Activated CD8-positive, alpha-beta memory T cell treated with anti-CD3 and anti-CD28 coated beads for 4 hours (primary cell): ENCODE measurements around the gene DUS3L.
"Not testable (repeated sequence)": the region's sequence is repeated elsewhere in the genome, so short reads cannot be mapped to it uniquely, and the experiment has no call there.

Source experiments
- DNase-seq, 2 donors: peaks; one replicate each; pipeline ENCODE4 v3.0.0-alpha.2; 2020; ENCODE audit warnings: low read depth in 2 of 2

Gene DUS3L

DNA sequence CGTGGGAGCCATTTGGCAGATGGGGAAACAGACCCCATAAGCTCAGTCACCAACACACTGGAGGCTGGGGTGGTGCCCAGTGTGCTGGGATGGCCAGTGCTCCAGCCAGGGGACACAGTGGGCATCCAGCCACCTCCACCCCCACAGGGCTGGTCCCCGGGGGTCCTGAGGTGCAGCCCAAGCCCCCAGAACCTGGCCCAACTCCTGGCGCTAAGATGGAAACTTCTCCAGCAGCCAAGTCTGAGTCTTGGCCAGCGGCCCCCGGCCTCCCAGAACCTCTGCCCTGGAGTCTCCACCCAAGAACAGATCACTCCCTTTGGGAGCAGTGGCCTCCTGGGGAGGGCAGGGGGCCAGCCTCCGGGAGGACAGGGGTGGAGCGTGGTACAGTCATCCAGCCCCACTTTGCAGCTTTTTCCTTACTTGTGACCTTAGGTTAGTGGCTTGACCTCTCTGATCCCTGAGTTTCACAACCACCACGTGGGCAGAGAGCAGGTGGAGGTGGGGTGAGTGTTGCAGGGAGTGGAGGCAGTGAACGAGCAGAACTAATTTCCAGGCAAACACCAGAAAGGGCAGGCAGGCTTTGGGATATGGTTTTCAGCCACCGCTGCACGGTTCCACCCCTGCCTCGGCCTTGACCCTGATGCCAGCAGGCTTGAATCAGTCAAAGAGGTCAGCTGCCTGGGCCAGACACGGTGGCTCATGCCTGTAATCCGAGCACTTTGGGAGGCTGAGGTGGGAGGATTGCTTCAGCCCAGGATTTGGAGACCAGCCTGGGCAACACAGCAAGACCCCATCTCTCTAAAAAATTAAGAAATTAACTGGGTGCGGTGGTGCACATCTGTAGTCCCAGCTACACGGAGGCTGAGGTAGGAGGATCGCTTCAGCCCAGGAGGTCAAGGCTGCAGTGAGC, 9.7 kb upstream of the DUS3L start:
- DNase-seq: no peak

DNA sequence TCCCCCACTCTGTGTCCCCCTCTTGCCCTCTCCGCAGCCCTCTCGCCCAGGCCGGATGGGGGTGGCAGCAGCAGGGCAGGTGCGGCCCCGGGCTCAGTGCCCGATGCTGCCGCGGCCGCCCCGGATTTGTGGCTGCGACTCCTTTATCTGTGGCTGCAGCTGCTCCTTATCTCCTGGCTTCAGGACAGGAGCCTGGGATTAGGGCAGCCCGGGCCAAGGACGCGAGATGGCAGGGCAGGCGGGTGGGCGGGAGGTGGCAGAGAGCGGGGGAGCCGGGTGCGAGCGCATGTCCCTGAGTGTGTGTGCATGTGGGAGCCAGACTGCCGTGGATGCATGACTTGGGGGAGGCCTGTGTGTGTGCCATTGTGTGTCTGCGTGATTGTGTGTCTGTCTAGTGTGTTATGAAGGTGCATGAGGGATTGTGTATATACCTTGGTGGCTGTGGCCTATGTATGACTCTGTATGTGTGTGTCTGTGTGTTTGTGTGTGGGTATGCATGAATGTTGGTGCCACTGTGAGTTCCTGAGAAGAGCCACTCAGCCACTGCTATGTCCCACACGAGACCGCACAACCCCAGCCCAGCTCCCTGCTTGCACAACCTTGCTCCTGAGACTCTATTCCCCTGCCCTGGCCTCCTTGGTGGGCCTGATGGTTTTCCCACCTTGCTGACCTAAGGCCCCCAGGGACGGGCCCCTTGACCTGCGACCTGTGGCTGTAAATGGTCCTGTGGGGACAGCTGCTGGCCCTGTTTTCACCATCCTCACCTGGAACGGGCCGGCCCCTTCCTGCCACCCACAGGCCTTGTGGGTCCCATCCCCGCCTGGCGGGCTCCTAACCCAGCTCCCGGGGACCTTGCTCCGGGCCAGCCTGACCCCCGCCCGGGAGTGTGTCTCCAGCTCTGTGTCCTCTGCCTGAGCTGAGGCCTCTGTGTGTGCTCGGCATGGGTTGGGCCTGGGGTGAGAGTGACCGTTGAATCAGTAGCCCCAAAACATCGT, 8.6 kb upstream of the DUS3L start:
- no peak for DNase-seq

DNA sequence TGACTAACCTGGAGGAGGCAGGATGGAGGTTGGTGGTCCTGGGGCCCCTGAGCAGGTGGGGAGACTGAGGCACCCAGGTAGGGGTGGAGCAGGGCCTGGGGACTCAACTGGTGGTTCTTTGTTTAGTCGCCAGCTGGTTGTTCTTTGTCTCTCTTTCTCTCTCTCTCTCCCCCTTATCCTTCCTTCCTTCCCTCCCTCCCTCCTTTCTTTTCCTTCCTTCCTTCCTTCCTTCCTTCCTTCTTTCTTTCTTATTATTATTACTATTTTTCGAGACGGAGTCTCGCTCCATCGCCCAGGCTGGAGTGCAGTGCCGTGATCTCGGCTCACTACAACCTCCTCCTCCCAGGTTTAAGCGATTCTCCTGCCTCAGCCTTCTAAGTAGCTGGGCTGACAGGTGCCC, 7.3 kb upstream of the DUS3L start:
- no peak for DNase-seq

DNA sequence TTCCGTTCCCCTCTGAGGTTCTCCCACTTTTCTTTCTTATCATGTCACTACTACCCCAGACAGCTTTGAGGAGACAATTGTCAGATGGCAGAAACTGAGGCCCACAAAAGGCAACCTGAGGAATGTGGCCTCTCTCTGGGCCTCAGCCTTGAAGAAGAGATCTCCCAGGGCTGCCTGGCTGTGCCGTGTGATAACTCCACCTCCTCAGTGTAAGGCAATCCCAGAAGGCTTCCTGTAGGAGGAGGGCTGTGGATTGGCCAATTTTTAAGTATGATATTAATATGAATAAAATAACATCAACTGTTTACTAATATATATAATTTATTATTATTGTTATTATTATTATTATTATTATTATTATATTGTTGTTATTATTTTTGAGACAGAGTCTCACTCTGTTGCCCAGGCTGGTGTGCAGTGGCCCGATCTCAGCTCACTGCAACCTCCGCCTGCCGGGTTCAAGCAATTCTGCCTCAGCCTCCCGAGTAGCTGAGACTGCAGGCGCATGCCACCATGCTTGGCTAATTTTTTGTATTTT, 4.5 kb upstream of the DUS3L start:
- no peak for DNase-seq

DNA sequence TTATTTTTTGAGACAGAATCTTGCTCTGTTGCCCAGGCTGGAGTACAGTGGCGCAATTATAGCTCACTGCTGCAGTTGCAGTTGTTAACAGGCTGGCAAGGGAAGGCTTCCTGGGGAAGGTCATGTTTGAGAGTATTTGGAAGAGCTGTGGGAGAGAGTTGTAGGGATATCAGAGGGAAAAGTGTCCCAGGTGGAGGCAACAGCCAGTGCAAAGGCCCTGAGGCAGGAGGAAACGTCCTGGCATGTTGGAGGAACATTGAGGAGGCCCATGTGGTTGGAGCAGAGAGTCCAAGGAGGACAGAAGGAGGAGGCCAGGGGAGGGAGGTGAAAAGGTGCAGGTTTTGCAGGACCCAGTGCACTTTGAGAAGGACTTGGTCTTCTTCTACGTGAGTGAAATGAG, 2.2 kb upstream of the DUS3L start:
- no peak for DNase-seq

DNA sequence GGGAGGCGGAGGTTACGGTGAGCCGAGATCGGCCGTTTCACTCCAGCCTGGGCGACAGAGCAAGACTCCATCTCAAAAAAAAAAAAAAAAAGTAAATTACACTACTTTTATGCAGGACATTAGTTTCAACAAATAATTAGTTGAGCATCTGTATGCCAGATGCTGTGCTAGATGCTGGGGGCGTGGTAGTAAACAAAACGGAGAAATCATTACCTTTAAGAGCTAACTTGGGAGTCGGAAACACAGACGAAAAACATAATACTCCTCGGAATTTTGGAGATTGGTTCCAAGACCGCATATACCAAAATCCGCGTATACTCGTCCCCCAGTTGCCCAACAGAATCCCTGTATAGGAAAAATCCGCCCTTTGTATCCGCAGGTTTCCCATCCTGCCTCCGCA, 1.3 kb upstream of the DUS3L start:
- no peak for DNase-seq

DNA sequence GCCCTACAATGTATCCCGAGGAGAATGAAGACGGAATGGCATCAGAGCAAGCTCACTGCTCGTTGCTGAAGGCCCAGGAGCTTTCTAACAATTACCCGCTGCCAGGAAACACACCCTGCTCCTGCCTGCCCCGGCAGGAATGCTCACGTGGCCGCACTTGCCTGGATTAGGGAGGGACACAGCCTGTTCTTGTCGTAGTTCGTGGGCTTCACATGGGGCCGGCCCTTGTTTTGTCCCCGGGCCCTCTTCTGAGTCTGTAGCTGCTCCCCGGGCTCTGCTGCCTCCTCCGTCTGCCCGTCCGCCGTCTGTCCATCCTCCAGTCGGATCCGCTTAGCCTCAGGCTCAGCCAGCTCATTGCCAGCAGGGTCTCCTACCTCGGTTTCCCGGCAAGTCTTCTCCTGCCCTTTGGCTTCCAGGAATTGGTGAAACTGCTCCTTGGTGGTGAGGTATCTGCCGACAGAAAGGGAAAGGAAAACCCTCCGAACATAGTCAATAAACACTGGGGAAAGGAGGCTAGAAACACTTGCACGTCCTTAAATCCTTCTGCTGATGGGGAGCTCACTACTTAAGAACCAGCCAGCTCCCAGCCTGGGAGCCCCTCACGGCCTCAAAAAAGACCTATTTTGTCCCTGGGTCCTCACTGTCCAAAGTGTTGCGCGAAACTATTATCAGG, 941 bp downstream of the DUS3L start:
- DNase-seq: no peak

DNA sequence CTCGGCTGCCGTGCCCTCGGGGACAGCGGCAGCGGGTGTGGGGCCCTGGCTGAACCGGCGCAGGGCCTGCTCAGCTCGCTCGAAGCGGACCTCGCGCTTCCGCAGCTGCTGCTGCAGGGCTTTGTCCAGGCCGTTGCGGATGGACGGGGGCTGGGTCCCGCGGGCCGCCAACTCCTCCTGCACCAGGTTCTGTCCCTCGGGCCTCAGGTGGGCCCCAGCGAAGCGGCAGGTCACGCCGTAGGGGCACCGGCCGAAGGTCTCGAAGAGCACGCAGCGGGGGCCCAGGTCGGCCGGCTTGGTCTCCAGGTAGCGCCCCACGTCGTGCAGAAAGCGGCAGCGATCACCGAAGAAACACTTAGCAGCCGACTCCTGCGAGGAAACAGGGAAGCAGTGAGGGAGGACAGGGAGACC, 1.6 kb downstream of the DUS3L start:
- no peak for DNase-seq

DNA sequence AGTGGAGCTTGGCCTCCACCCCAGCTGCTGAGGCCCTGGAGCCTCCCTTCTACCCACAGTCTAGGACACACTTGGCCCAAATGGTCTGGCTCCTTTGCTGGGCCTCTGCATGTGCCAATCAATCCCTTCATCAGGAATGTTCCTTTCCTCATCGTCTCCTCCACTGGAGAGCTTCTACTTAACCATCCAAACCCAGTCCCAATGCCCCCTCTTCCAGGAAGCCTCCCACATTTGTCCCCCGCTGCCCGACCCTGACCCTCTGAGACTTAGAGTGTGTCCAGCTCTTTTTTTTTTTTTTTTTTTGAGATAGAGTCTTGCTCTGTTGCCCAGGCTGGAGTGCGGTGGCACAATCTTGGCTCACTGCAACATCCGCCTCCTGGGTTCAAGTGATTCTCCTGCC, 2.5 kb downstream of the DUS3L start:
- no peak for DNase-seq

DNA sequence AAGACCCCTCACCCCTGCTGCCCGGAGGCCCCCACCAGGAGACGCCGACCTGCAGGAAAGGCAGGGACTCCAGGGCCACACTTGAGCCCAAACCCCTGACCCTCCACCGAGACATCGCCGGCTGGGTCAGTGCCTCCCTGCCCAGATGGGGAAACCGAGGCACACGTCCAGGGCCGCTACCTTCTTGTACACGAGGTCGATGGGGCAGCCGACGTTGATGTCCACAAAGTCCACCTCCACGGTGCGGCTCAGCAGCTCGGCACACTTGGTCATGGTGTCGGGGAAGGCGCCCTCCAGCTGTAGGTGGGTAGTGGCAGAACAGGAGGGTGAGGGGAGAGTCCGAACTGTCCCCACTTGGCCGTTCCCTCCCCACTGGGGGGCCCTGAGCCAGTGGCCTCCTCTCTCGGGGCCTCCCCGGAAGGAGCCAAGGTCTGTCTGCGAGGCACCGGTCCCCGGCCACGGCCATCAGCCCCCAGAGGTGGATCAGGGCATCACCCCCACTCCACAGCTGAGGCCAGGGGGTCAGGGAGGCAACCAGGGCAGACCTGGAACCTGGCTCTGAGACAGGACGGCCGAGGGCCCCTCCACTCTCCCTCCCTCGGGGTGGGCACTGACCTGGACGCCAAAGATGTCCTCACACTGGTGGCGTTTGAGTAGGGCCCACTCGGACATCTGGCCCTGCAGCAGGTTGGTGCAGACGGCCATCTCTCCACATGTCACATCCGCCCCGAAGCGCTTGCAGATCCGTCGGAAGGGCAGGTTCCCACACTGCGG, 3.4 kb downstream of the DUS3L start:
- no peak for DNase-seq

DNA sequence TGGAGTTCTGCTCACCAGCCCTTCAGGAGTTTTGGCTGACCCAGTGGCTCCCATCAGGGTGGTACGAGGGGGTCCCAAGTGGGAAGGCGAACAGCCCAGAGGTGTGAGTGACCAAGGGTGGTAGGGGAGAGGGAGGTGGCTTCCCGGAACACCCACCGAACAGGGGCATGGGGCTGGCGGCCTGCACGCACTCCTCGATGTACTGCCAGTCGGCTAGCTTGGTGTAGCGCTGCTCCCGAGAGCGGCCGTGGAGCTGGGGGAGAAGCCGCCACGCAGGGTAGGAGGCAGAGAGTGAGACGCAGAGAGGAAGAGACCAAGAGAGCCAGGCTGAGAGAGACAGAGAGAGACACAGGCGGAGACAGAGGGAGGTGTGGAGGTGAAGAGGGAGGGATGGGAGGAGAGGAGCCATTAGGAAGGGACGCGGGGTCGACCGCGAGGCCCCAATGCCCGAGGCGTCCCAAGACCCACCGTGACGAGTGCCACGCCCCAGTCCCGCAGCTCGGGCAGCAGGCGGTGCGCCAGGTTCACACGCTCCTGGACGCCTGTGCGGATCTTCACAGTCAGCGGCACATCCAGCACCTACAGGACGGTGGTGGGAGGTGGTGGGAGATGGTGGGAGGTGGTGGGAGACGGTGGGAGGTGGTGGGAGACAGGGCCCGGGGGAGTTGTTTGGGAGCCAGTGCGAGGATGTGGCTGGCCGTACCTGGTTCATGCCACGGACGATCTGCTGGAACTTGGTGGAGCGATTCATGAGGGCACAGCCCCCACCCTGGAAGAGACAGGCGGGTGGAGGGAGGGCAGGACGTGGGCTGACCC, 4.2 kb downstream of the DUS3L start:
- no peak for DNase-seq

DNA sequence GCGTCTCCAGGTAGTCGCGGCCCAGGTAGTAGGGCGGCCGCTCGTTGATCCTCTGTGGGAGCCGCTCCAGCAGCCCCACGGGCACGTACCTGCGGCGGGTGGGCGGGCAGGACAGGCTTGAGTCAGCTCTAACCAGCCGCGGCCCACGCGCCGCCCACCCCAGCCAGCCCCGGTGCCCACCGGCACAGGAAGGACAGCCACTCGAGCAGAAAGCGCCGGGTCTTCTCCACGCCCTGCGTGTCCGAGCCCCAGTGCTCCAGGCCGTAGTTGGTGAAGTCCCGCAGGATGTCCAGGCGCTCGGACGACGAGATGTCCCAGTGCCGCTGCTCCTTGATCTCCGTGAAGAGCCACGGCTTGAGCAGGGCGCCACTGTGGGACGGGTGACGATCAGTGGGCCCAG, 5.5 kb downstream of the DUS3L start:
- DNase-seq: no peak

DNA sequence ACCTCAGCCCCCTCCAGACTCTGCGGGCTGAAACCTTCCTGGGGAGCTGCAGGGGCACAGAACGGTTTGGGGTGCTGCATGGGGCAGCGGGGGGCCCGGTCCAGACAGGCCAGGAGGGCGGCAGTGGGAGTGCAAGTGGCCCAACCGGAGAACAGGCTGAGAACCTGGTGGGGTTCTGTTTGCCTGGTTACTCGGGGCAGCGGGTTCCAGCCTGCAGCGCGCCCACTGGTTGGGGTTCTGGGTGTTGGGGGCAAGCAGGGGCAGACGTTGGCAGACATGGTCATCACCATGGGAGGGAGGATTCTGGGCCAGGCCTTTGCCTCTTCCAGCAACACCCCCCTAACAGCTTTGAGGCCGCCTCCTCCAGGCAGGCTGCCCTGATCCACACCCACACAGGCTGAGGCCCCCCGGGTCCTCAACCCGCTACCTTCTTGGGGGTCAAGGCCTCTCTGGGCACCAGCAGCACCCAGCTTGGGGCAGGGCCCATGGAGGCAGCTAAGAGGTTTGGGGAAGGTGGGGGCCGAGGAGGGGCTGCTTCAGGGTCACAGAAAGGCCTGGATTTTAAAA, 6.3 kb downstream of the DUS3L start, which contains the start of gene PRR22:
PRR22 (minus strand) TSS at position 166 of the 567 bp plus-strand sequence; CDS start at position 80, 86 bp downstream.
- DNase-seq: no peak

DNA sequence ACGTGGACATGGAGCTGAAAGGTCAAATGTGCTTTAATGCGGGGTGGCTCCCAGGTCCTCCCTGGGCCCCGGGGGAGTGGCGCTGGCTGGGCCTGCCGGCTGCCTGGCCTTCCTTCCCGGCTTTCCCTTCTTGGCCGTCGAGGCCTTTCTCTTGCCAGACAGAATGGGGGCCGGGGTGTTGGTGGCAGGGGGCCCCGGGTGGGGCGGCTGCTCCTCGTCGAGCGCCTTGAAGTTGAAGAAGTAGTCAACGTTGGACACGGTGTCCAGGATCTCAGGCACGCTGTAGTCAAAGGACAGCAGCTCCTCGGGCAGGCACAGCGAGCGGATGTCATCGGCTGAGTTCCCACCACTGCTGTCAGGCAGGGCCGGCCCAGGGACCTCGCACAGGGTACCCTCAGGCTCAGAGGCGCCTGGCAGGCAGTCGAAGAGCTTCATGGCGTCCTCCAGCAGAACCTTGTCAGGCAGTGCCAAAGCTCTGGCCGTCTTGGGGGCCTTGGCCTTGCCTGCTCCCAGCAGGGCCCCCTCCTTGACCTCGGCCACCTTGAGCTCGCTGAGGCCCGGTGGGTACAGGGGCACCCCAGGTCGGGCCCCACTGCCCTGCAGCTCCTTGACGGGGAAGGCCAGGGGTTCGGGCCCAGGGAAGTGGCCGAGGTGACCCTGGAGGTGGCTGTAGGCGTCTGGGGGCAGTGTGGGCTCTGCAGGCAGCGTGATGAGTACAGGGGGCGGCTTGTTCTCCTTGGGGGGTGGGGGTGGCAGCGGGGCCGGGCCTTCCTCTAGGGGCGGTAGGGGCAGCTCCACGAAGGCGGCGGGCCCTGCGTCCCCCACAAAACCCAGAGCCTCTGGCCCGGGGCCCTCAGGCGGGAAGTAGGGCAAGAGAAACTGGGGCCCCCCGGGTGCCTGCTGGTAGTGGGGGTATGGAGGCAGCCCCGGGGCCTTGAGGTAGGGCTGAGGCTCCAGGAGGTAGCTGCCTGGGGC, 7.7 kb downstream of the DUS3L start:
- no peak for DNase-seq

DNA sequence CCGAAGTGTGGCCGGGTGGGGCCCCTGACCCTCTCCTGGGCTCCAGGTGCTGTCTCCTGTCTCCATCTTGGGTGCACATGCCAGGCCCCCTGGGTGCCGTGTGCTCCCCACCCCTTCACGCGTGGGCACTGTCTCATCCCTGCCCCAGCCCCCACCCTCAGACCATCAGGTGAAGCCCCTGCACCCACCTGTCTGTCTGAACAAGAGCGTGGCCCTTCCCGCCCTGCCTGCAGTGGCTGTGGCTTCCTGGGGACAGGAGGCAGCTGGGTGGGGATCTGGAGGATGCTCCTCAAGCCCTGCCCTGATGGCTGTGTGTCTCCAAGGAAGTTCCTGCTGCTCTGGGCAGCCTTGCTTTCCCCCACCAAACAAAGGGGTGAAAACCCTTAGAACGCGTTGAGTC, 8.6 kb downstream of the DUS3L start:
- DNase-seq: no peak

DNA sequence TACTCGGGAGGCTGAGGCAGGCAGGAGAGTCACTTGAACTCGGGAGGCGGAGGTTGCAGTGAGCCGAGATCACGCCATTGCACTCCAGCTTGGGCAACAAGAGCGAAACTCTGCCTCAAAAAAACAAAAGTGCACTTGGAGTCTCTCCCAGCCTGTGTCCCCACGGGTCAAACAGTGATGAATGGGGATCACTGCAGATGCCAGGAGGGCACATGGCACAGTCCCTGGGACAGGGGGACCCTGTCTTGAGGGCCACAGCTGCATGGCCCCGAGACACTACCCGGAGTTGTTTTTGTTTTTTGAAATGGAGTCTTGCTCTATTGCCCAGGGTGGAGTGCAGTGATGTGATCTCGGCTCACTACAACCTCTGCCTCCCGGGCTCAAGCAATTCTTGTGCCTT, 10.0 kb downstream of the DUS3L start:
- DNase-seq: not testable (repeated sequence)

DNA sequence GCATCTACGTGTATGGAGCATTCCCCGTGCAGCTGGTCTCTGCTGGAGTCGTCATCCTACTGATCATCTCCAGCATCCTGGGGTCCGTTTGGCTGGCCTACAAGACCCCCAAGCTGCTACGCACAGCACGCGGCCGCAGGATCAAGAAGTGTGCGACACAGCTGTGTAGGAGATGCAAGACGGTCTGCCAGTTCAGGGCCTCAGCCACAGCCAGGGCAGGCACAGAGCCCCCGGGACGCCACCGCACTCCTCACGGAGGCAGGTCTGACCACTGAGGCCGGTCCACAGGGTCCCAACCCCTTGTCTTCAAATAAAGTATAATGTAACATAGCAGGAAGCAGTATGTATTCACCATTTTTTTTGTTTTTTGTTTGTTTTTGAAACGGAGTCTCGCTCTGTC, 12.6 kb downstream of the DUS3L start:
- no peak for DNase-seq

DNA sequence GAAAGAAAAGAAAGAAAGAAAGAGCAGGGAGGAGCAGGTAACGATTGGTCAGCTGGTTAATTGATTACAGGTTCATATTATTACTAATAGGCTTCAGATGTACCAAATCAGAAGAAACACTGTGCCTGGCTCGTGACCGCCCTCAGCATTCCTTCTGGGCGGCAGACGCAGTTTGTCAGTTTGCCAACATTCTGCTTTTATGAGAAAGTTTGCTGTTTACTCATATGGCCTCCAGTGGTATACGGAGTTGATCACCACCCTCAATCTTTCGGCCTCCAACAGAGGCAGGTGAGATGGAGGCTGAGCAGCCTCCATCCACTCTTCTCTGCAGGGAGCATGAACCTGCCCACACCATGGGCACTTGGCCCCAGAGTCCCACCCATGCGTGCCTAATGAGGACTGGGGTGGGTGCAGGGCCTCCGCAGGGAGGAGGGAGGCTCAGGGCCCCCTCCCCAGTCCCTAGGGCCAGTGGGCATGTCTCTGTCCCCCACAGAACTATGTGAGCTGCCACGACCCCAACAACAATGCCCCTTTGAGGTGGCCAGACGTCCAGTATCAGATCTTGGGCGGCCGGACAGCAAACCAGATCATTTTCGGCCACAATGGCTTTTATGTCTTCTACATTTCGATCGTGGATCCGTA, 15.2 kb downstream of the DUS3L start:
- no peak for DNase-seq
